ENCODE results near the gene TEX54. TPM values are rescaled to one million over a fixed set of nuclear protein-coding genes. Genes with fewer than 3 reads are reported as not detected.
A peak's percentile ranks its signal among the peaks of the same experiment; 100 is the strongest.

TEX54 gene
- total and polyA plus RNA-seq, 2 of the 13 experiments (the other 11 are each of a cell fraction or from before 2014, with no cell fraction given) = not detected

GRCh38 chr11:62791501-62792201 is 41.0 kb downstream of the TEX54 start, which contains the start of gene TMEM223 (continued):
- TF ChIP-seq ZBTB4 (CRISPR knock-in tag; IDR thresholded peaks at IDR 0.05; ENCODE audit: borderline replicate concordance) = no peak
- TF ChIP-seq NFYC (CRISPR knock-in tag; IDR thresholded peaks at IDR 0.05) = 0 out of 2 replicates have a peak, but pooled peaks have one; percentile 14
- peak; percentile 93 for TF ChIP-seq HDAC1 (CRISPR knock-in tag; IDR thresholded peaks at IDR 0.05)
- TF ChIP-seq PHB2 (IDR thresholded peaks at IDR 0.05; ENCODE audit: partially characterized antibody) = no peak
- TF ChIP-seq MAFF (IDR thresholded peaks at IDR 0.05; ENCODE audit: low read depth, low read length) = no peak
- TF ChIP-seq ARNTL (CRISPR knock-in tag; IDR thresholded peaks at IDR 0.05) = peak; percentile 69
- peak; percentile 79 for TF ChIP-seq ZSCAN9 (CRISPR knock-in tag; IDR thresholded peaks at IDR 0.05; ENCODE audit: borderline replicate concordance)
- no peak for TF ChIP-seq NCOA5 (CRISPR knock-in tag; IDR thresholded peaks at IDR 0.05)
- TF ChIP-seq ZBTB37 (CRISPR knock-in tag; IDR thresholded peaks at IDR 0.05) = no peak
- peak; percentile 95 for TF ChIP-seq ZNF547 (CRISPR knock-in tag; IDR thresholded peaks at IDR 0.05)
- TF ChIP-seq ZNF34 (CRISPR knock-in tag; IDR thresholded peaks at IDR 0.05; ENCODE audit: borderline replicate concordance) = no peak
- 0 out of 2 replicates have a peak, but pooled peaks have one; percentile 61 for TF ChIP-seq BRD4 (CRISPR knock-in tag; IDR thresholded peaks at IDR 0.05)
- TF ChIP-seq ZNF766 (CRISPR knock-in tag; IDR thresholded peaks at IDR 0.05; ENCODE audit: borderline replicate concordance) = no peak
- peak; percentile 50; the same call in 1 of the 2 replicates for TF ChIP-seq ZNF335 (CRISPR knock-in tag; IDR thresholded peaks at IDR 0.05)
- peak; percentile 82 for TF ChIP-seq NCOA1 (CRISPR knock-in tag; IDR thresholded peaks at IDR 0.05)
- peak; percentile 60 for TF ChIP-seq SALL1 (CRISPR knock-in tag; IDR thresholded peaks at IDR 0.05)
- TF ChIP-seq CENPX (CRISPR knock-in tag; IDR thresholded peaks at IDR 0.05) = no peak
- TF ChIP-seq NCOR1 (IDR thresholded peaks at IDR 0.05; ENCODE audit: borderline replicate concordance, low read length) = no peak
- 0 out of 2 replicates have a peak, but pooled peaks have one; percentile 54 for TF ChIP-seq TSC22D2 (CRISPR knock-in tag; IDR thresholded peaks at IDR 0.05; ENCODE audit: borderline replicate concordance)
- 0 out of 2 replicates have a peak, but pooled peaks have one; percentile 10 for TF ChIP-seq ISL2 (CRISPR knock-in tag; IDR thresholded peaks at IDR 0.05)
- no peak for TF ChIP-seq HNRNPUL1 (IDR thresholded peaks at IDR 0.05; ENCODE audit: low read depth, low read length)
- no peak for TF ChIP-seq TRIM22 (IDR thresholded peaks at IDR 0.05)
- no peak for TF ChIP-seq FLYWCH1 (CRISPR knock-in tag; IDR thresholded peaks at IDR 0.05)
- TF ChIP-seq PHF8 (CRISPR knock-in tag; IDR thresholded peaks at IDR 0.05) = peak; percentile 97
- 0 out of 2 replicates have a peak, but pooled peaks have one; percentile 81 for TF ChIP-seq ZNF567 (CRISPR knock-in tag; IDR thresholded peaks at IDR 0.05; ENCODE audit: borderline replicate concordance)
- TF ChIP-seq STAG1 (CRISPR knock-in tag; IDR thresholded peaks at IDR 0.05) = no peak
